B cell (primary cell): ENCODE results near the gene BTRC. TPM values are rescaled to one million over a fixed set of nuclear protein-coding genes. Genes with fewer than 3 reads are reported as not detected.

Source experiments
- ATAC-seq: fragments of 200-7000 bp; cut with Tn5 transposase; one replicate; pipeline ENCODE4 v1.10.0; 2021; ENCODE audit warnings: low read depth, mild to moderate bottlenecking, moderate number of reproducible peaks, moderate library complexity
- CTCF ChIA-PET: fragments of 350-600 bp; sonication (Branson Sonifier 250); formaldehyde crosslinking; loops from one replicate; lab custom pipeline; 2021; ENCODE audit warnings: antibody characterized with exemption, inconsistent platforms; lab: Charles Lee
- POLR2A ChIA-PET: fragments of 350-600 bp; sonication (Branson Sonifier 250); formaldehyde crosslinking; loops from one replicate; lab custom pipeline; 2021; ENCODE audit warnings: antibody characterized with exemption; lab: Charles Lee
- DNase-seq: peaks from one replicate; pipeline ENCODE4 v3.0.0; 2013
- H2AFZ ChIP-seq: 2 replicates; pipeline ENCODE4 v1.6.1; 2012; ENCODE audit warnings: mild to moderate bottlenecking, low read depth, low read length; ENCODE audit not compliant: insufficient read depth, poor library complexity, severe bottlenecking
- H3K27ac ChIP-seq, 2 donors: 1 replicate in 1 of 2; 2 replicates in 1 of 2; pipeline ENCODE4 v1.5.1; 2012 to 2013; ENCODE audit warnings: low read length in 2 of 2, mild to moderate bottlenecking in 2 of 2, moderate library complexity in 1 of 2
- H3K27me3 ChIP-seq, 4 experiments: fragments of 200-600 bp in 1 of 4; sonication (generic) in 1 of 4; replicated peaks in 1 of 4; 1 replicate in 2 of 4; 2 replicates in 2 of 4; pipeline versions ENCODE4 v1.6.1 to v1.7.0; 2013 to 2016; ENCODE audit warnings: low read length in 3 of 4, mild to moderate bottlenecking in 2 of 4, mixed read lengths in 1 of 4, moderate library complexity in 1 of 4; ENCODE audit not compliant: insufficient read depth in 4 of 4, control insufficient read depth in 3 of 4; ENCODE audit errors: control extremely low read depth in 1 of 4
- H3K36me3 ChIP-seq, 2 experiments: replicated peaks in 1 of 2; 1 replicate in 1 of 2; 2 replicates in 1 of 2; pipeline versions ENCODE4 v1.6.1 to v1.7.1; 2013; ENCODE audit warnings: low read length in 1 of 2; ENCODE audit not compliant: insufficient read depth in 2 of 2, control insufficient read depth in 1 of 2; ENCODE audit errors: control extremely low read depth in 1 of 2, extremely low read depth in 1 of 2
- H3K4me1 ChIP-seq, 2 donors: fragments of 200-600 bp in 1 of 2; sonication (generic) in 1 of 2; 1 replicate in 1 of 2; 2 replicates in 1 of 2; pipeline versions ENCODE4 v1.5.1 to v1.6.1; 2013 to 2017; ENCODE audit warnings: low read length in 2 of 2; ENCODE audit not compliant: control insufficient read depth in 2 of 2, insufficient read depth in 2 of 2
- H3K4me2 ChIP-seq: replicated peaks from 2 replicates; pipeline ENCODE3; 2012; ENCODE audit warnings: mild to moderate bottlenecking, low read depth, low read length; ENCODE audit not compliant: poor library complexity, severe bottlenecking
- H3K4me3 ChIP-seq, 5 experiments: fragments of 200-600 bp in 1 of 5; sonication (generic) in 1 of 5; 1 replicate in 3 of 5; 2 replicates in 2 of 5; pipeline versions ENCODE4 v1.5.1 to v1.7.0; 2011 to 2016; ENCODE audit warnings: low read length in 4 of 5, mild to moderate bottlenecking in 4 of 5, low read depth in 2 of 5, control low read depth in 1 of 5, moderate library complexity in 1 of 5; ENCODE audit not compliant: insufficient read depth in 1 of 5; ENCODE audit errors: control extremely low read depth in 1 of 5, extremely low read depth in 1 of 5
- H3K79me2 ChIP-seq: fragments of 200-600 bp; sonication (generic); one replicate; pipeline ENCODE4 v1.6.0; 2016; ENCODE audit warnings: low read length; ENCODE audit not compliant: control insufficient read depth, insufficient read depth
- H3K9ac ChIP-seq: fragments of 200-600 bp; sonication (generic); 2 replicates; pipeline ENCODE4 v1.6.1; 2017; ENCODE audit warnings: mild to moderate bottlenecking, low read length, moderate library complexity
- H3K9me3 ChIP-seq, 3 donors: one replicate each; pipeline versions ENCODE4 v1.6.1 to v1.7.1; 2013; ENCODE audit warnings: low read length in 2 of 3; ENCODE audit not compliant: control insufficient read depth in 2 of 3, insufficient read depth in 1 of 3; ENCODE audit errors: control extremely low read depth in 1 of 3
- H4K20me1 ChIP-seq: 2 replicates; pipeline ENCODE4 v1.6.0; 2012; ENCODE audit warnings: mild to moderate bottlenecking, low read length; ENCODE audit not compliant: insufficient read depth, control insufficient read depth, poor library complexity, severe bottlenecking
- H3K27ac Mint-ChIP-seq: one replicate; pipeline ENCODE4 v1.8.0; 2021; ENCODE audit warnings: mixed read lengths
- H3K27me3 Mint-ChIP-seq: one replicate; pipeline ENCODE4 v1.8.0; 2021; ENCODE audit warnings: mixed read lengths
- H3K4me1 Mint-ChIP-seq: one replicate; pipeline ENCODE4 v1.8.0; 2021; ENCODE audit warnings: mixed read lengths
- H3K4me3 Mint-ChIP-seq: one replicate; pipeline ENCODE4 v1.8.0; 2021; ENCODE audit warnings: mixed read lengths
- H3K9me3 Mint-ChIP-seq: one replicate; pipeline ENCODE4 v1.8.0; 2022; ENCODE audit warnings: mixed read lengths; ENCODE audit not compliant: insufficient read depth
- CTCF ChIP-seq: fragments of 200-600 bp; IDR thresholded peaks from one replicate; pipeline ENCODE4 v1.8.0; 2022; ENCODE audit warnings: antibody characterized with exemption, mild to moderate bottlenecking
- EZH2 ChIP-seq: IDR thresholded peaks from 2 replicates; pipeline ENCODE4 v1.6.1; 2012; ENCODE audit warnings: borderline replicate concordance, low read depth, mild to moderate bottlenecking, moderate library complexity, low read length; ENCODE audit not compliant: insufficient read depth, poor library complexity, severe bottlenecking
- WGBS: methylation state at CpG from one replicate; pipeline ENCODE4 v1.1.5; 2013; ENCODE audit warnings: missing lambda C conversion rate; ENCODE audit not compliant: insufficient coverage; 5-methylcytosine and 5-hydroxymethylcytosine counted together
- intact Hi-C: fragments of 100-400 bp; cut with micrococcal nuclease; formaldehyde crosslinking; loops from one replicate; pipeline ENCODE4 v1.10.0; 2022
- polyA plus RNA-seq: library from polyadenylated mRNA; depleted of rRNA; stranded (reverse); fragments of >200 nt; gene quantifications from 2 replicates; pipeline ENCODE4 v1.2.3, GENCODE V29; 2012
- total RNA-seq, 2 donors: library from RNA; stranded (reverse); fragments of 120-200 nt in 1 of 2; gene quantifications; 1 replicate in 1 of 2; 2 replicates in 1 of 2; pipeline versions ENCODE4 v1.2.3 to v1.2.4, GENCODE V29; 2013 to 2022

Gene BTRC
- total and polyA plus RNA-seq, 2 donors (not counting 1 experiment from before 2014, with no cell fraction given), result 4.3 to 21.9 TPM

DNA sequence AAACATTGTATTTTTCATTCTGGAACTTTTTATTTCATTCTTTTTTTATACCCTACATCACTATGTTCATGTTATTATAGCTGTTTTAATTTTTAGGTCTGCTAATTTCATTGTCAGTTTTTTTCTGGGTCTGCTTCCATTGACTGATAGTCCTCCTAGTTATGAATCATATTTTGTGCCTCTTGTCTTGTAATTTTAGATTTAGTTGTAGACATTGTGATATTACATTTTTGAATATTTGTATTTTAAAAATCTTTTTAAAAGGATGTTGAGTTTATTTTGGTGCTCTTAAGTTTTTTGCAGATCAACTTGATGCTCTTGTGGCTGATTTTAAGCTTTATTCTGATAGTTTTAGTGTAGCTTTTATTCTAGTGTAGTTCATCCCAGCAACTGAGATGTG, 57.6 kb downstream of the BTRC start:
- POLR2A ChIA-PET, result no interaction called here
- H3K27me3 Mint-ChIP-seq, result no peaks in the 10 kb centered on the region
- ATAC-seq, result no peak

GRCh38 chr10:101414034-101414433, 60.1 kb downstream of the BTRC start:
- H3K4me1 Mint-ChIP-seq, result peaks cover 28% of the 10 kb centered on the region
- H3K4me3 Mint-ChIP-seq, result no peak overlapping the region
- ChIA-PET POLR2A (no interaction called here), CTCF (no interaction called here)
- H3K27ac Mint-ChIP-seq, result no peak overlapping the region
- Histone ChIP-seq H3K27me3 (no peaks in the 10 kb centered on the region), H3K36me3 (peaks cover 4 to 5% of the 10 kb centered on the region in 2 experiments), H3K4me1 (peaks cover 4 to 7% of the 10 kb centered on the region in 2 donors), H3K79me2 (peaks cover 57% of the 10 kb centered on the region), H3K9ac (no peak overlapping the region), H4K20me1 (no peaks in the 10 kb centered on the region), H3K27ac (no peak overlapping the region), H3K4me3 (no peak overlapping the region), H3K4me2 (no peak overlapping the region), H2AFZ (no peak overlapping the region), H3K9me3 (peaks cover 3 to 14% (median 5%) of the 10 kb centered on the region in 3 donors)
- no peak for ATAC-seq
- intact Hi-C loops, result no loop called here
- TF ChIP-seq EZH2 (no peak), CTCF (no peak)
- no peaks in the 10 kb centered on the region for H3K27me3 Mint-ChIP-seq
- no CpG with 5 or more reads among the region's 2 CpGs for WGBS
- H3K9me3 Mint-ChIP-seq, result peaks cover 6% of the 10 kb centered on the region
- DNase-seq, result no peak

More for the DNA sequence above, 57.6 kb downstream of the BTRC start:
- Mint-ChIP-seq H3K4me1 (peaks cover 28% of the 10 kb centered on the region), H3K9me3 (peaks cover 6% of the 10 kb centered on the region), H3K27ac (no peak overlapping the region), H3K4me3 (no peak overlapping the region)
- Histone ChIP-seq H2AFZ (no peak overlapping the region), H3K9me3 (peaks cover 3 to 14% (median 5%) of the 10 kb centered on the region in 3 donors), H3K4me2 (no peak overlapping the region), H3K27me3 (no peaks in the 10 kb centered on the region), H4K20me1 (no peaks in the 10 kb centered on the region), H3K27ac (no peak overlapping the region), H3K36me3 (peaks cover 4 to 6% of the 10 kb centered on the region in 2 experiments), H3K79me2 (peaks cover 42% of the 10 kb centered on the region), H3K4me1 (peaks cover 4 to 7% of the 10 kb centered on the region in 2 donors), H3K9ac (no peak overlapping the region), H3K4me3 (no peak overlapping the region)
- CTCF ChIA-PET, result interaction anchor here (0.6 to 1.1 kb wide), 2 partner anchors 14 to 929 kb away, joined by 3 to 4 read pairs; no protein-coding TSS in a partner anchor
- TF ChIP-seq CTCF, result no peak
- TF ChIP-seq EZH2, result no peak
- no peak for DNase-seq
- intact Hi-C loops, result no loop called here
